GM20000 (cell line): ENCODE results near the gene REG4.
"Not testable (repeated sequence)": the region's sequence is repeated elsewhere in the genome, so short reads cannot be mapped to it uniquely, and the experiment has no call there.

Experiments used
- DNase-seq: peaks from one replicate; pipeline ENCODE4 v3.0.0; 2012; ENCODE audit warnings: low spot score
- CTCF ChIP-seq: IDR thresholded peaks from 2 replicates; pipeline ENCODE4 v1.5.1; 2012; ENCODE audit warnings: mild to moderate bottlenecking, control low read depth; ENCODE audit errors: extremely low read depth, missing control alignments

REG4 gene

GRCh38 chr1:119811387-119811786 is at the start of gene REG4:
REG4 (minus strand) TSS chr1:119811460; CDS start chr1:119808769, 2,691 bp downstream.
- no peak for TF ChIP-seq CTCF
- DNase-seq, result no peak

GRCh38 chr1:119859647-119860046 is 48.4 kb upstream of the REG4 start:
- no peak for DNase-seq

DNA sequence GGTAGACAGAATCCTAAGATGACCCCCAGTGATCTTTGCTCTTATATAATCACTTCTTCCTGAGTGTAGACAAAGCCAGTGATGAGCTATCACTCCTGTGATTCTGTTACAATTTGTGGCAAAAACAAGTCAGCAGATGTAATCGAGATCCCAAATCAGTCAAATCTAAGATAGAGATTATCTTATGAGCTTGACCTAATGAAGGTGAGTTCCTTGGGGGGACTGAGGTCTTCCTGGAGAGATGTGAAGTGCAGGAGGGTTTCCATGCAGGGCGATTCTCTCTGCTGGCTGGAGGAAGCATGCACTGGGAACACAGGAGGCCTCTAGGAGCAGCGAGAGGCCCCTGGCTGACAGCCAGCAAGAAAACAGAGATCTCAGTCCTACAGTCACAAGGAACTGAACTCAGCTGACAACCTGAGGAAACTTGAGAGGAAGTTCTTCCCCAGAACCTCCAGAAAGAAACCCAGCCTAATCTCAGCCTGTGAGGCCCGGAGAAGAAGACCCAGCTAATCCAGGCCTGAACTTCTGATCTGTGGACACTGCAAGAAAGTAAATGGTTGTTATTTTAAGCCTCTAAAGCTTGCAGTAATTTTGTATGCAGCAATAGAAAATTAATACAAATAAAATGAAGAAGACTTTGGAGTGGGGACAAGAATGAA is 47.4 kb upstream of the REG4 start:
- not testable (repeated sequence) for DNase-seq

More at GRCh38 chr1:119859647-119860046, 48.4 kb upstream of the REG4 start:
- no peak for TF ChIP-seq CTCF

DNA sequence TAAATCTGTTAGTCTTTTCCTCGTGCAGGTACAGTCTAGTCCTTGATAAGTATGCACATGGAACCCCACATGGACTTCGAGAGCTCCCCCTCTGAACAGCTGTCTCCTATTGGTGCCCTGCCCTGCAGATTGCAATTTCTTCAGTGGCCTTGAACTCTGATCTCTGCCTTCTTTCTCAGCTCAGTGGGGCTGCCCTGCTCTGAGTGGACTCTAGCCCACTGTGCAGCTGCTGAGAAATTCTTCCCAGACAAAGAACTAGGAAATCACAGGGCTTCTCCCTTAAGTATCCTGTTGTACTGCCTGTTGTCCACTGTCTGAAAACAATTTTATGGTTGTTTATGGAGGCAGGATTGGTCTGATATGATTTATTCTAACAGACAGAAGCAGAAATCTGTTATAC is 46.9 kb upstream of the REG4 start:
- DNase-seq, result no peak
- TF ChIP-seq CTCF, result no peak

DNA sequence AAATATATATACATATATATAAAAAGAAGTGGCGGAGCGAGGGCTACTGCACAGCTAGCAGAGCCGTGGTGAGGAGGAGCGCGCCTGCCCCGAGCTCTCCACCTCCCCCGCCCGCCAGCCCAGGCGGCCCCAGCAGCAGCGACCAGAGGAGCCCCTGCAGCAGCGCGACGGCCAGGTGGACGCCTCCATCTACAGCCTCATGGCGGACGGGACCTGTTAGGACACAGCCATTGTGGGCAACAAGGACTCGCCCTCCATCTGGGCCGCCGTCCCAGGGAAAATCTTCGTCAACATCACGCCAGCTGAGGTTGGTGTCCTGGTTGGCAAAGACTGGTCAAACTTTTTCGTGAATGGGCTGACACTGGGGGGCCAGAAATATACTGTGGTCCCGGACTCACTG is 41.9 kb upstream of the REG4 start:
- no peak for DNase-seq
- no peak for TF ChIP-seq CTCF

DNA sequence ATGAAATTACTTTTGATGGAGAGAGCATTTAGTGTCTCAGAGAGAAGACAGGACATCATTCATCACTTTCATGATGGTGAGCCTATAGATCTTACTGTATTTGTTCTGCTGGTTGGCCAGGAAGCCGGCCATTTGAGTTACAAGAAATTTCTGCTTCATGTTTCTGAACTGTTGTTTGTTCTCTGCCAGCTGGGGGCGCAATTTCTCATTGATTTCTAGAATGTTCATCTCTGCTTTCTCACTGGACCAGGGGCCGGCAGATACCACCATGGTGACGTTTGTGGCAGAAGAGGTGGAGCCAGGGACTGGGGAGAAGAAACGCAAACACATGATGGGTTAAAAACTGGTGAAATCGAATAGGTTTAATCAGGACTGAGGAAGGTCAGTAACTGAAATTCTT is 32.9 kb upstream of the REG4 start:
- not testable (repeated sequence) for DNase-seq
- TF ChIP-seq CTCF, result peak; percentile 12

- no peak for TF ChIP-seq CTCF
Measured at GRCh38 chr1:119841306-119841705, 30.0 kb upstream of the REG4 start.

GRCh38 chr1:119840745-119841144 is 29.5 kb upstream of the REG4 start:
- TF ChIP-seq CTCF, result no peak

More at GRCh38 chr1:119841306-119841705, 30.0 kb upstream of the REG4 start:
- DNase-seq, result no peak

More at GRCh38 chr1:119840745-119841144, 29.5 kb upstream of the REG4 start:
- no peak for DNase-seq
